RWPE2 (cell line): ENCODE results near the gene ING3.

ENCODE experiments used
- ATAC-seq: fragments of 200-7000 bp; cut with Tn5 transposase; 3 replicates; pipeline ENCODE4 v1.9.1; 2021; ENCODE audit warnings: low read depth
- DNase-seq: peaks from one replicate; pipeline ENCODE4 v3.0.0-alpha.2; 2020; ENCODE audit warnings: low spot score
- H3K27ac ChIP-seq: fragments of 450-650 bp; 2 replicates; pipeline ENCODE4 v1.5.1; 2017; ENCODE audit warnings: mild to moderate bottlenecking; ENCODE audit not compliant: poor library complexity, severe bottlenecking
- H3K27me3 ChIP-seq: fragments of 250-450 bp; sonication (Bioruptor Pico); 2 replicates; pipeline ENCODE4 v1.5.1; 2021; ENCODE audit warnings: mild to moderate bottlenecking, moderate library complexity; ENCODE audit not compliant: insufficient read depth, poor library complexity, severe bottlenecking
- H3K36me3 ChIP-seq: fragments of 250-450 bp; sonication (Bioruptor Pico); 2 replicates; pipeline ENCODE4 v1.5.1; 2020; ENCODE audit warnings: low read depth, mild to moderate bottlenecking, moderate library complexity
- H3K4me1 ChIP-seq: fragments of 250-450 bp; sonication (Bioruptor Pico); 2 replicates; pipeline ENCODE4 v1.5.1; 2021; ENCODE audit warnings: mild to moderate bottlenecking, moderate library complexity; ENCODE audit not compliant: insufficient read depth, poor library complexity, severe bottlenecking
- H3K4me3 ChIP-seq: fragments of 250-450 bp; sonication (Bioruptor Pico); 2 replicates; pipeline ENCODE4 v1.5.1; 2021; ENCODE audit warnings: mild to moderate bottlenecking, moderate library complexity; ENCODE audit not compliant: severe bottlenecking
- H3K9me3 ChIP-seq: fragments of 250-450 bp; sonication (Bioruptor Pico); 2 replicates; pipeline ENCODE4 v1.5.1; 2021; ENCODE audit warnings: mild to moderate bottlenecking, moderate library complexity; ENCODE audit not compliant: severe bottlenecking
- TF ChIP-seq, protein P1 (sequence below): fragments of 450-650 bp; IDR thresholded peaks from one replicate; pipeline ENCODE4 v1.5.1; 2017; ENCODE audit warnings: mild to moderate bottlenecking, moderate library complexity; ENCODE audit not compliant: poor library complexity, severe bottlenecking

Gene ING3

DNA sequence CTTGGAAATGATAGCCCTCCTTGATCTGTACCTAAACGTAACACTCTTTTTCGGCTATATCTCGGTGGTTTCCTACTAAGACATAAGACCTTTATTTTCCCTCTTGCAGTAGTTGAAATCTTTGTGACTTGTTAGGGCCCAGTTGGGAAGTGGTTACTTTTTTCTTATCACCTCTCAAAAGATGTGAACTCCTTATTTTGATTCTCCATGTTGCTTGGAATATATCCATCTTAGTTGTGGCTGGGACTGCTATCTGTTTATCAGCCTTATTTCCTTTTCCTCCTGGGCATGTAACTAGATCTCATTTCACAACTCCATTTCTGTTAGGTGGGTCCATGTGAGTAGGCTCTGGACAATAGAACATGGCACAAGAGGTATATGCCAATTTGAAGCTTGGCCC lies 33.8 kb downstream of the ING3 start:
- TF ChIP-seq, protein P1, sequence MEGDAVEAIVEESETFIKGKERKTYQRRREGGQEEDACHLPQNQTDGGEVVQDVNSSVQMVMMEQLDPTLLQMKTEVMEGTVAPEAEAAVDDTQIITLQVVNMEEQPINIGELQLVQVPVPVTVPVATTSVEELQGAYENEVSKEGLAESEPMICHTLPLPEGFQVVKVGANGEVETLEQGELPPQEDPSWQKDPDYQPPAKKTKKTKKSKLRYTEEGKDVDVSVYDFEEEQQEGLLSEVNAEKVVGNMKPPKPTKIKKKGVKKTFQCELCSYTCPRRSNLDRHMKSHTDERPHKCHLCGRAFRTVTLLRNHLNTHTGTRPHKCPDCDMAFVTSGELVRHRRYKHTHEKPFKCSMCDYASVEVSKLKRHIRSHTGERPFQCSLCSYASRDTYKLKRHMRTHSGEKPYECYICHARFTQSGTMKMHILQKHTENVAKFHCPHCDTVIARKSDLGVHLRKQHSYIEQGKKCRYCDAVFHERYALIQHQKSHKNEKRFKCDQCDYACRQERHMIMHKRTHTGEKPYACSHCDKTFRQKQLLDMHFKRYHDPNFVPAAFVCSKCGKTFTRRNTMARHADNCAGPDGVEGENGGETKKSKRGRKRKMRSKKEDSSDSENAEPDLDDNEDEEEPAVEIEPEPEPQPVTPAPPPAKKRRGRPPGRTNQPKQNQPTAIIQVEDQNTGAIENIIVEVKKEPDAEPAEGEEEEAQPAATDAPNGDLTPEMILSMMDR: no peak
- no peak for DNase-seq

DNA sequence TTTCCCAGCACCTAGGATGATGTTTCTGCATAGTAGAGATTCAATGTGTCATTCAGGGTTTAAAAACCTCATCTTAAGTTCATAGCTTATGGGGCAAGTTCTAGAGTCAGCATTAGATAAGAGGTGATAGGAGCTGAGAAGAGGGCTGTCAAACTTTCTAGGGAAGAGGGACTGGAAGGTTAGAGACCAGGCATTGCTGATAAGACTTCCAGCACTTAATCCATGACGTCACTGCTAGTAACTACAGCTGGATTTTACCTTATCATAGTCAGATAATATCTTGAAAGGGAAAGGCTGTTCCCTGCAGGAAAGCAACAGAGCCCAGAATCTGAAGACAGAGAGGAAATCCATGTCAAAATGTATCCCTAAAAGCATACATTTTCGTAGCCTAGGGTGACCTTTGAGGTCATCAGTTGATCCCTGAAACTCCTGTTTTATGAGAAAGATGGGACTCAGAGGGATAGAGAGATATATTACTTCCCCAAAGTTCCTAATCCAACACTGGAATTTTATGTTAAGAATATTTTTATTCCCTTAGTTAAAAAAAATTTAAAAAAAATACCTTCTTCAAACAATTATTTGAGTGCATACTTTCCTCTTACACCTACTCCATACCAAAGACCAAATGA lies 34.7 kb downstream of the ING3 start:
- TF ChIP-seq, protein P1: no peak
- Histone ChIP-seq H3K27me3 (no peaks in the 10 kb centered on the region), H3K9me3 (no peaks in the 10 kb centered on the region), H3K27ac (no peak overlapping the region), H3K4me1 (peaks cover 8% of the 10 kb centered on the region), H3K36me3 (no peaks in the 10 kb centered on the region), H3K4me3 (no peak overlapping the region)
- no peak for DNase-seq
- ATAC-seq: no peak

More for the DNA sequence above, 33.8 kb downstream of the ING3 start:
- Histone ChIP-seq H3K27ac (no peak overlapping the region), H3K4me3 (no peak overlapping the region), H3K4me1 (peaks cover 8% of the 10 kb centered on the region), H3K9me3 (no peaks in the 10 kb centered on the region), H3K36me3 (no peaks in the 10 kb centered on the region), H3K27me3 (no peaks in the 10 kb centered on the region)
- ATAC-seq: no peak

DNA sequence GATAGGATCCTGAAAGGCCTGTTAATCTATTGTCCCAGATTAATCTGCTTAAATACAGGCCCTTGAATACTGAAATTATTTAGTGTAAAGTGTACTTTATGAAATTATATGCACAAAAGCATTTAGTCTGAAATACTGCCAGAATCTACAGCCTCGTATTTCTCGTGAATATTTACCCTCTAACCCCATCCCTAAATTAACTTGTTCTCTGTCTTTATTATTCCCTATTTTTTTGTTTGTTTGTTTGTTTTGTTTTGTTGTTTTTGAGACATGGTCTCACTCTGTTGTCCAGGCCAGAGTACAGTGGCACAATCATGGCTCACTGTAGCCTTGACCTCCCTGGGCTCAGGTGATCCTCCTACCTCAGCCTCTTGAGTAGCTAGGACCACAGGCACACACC lies 35.3 kb downstream of the ING3 start:
- no peak for ATAC-seq
- Histone ChIP-seq H3K4me1 (peaks cover 8% of the 10 kb centered on the region), H3K4me3 (no peak overlapping the region), H3K27me3 (no peaks in the 10 kb centered on the region), H3K36me3 (no peaks in the 10 kb centered on the region), H3K9me3 (no peaks in the 10 kb centered on the region), H3K27ac (no peak overlapping the region)
- DNase-seq: no peak
- TF ChIP-seq, protein P1: no peak

DNA sequence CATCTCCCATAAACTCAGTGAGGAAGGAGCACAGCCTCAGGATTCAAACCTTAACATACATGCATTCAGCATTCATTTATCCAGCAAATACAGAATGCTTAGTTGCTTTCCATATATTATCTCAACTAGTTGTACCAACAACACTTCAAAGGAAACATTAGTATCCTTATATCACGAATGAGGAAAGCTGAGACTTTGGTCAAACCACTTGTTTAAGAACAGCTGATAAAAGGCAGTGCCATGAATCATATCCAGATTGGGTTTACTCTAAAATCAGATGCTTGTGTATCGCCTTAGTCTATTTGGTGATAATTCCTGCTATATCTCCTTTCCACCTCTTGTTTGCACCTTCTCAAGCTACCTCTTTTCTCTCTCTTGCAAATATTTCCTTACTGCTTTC lies 36.1 kb downstream of the ING3 start:
- Histone ChIP-seq H3K4me3 (no peak overlapping the region), H3K27ac (no peak overlapping the region), H3K36me3 (no peaks in the 10 kb centered on the region), H3K4me1 (peaks cover 14% of the 10 kb centered on the region), H3K9me3 (no peaks in the 10 kb centered on the region), H3K27me3 (no peaks in the 10 kb centered on the region)
- TF ChIP-seq, protein P1: no peak
- ATAC-seq (no peak), DNase-seq (no peak)

DNA sequence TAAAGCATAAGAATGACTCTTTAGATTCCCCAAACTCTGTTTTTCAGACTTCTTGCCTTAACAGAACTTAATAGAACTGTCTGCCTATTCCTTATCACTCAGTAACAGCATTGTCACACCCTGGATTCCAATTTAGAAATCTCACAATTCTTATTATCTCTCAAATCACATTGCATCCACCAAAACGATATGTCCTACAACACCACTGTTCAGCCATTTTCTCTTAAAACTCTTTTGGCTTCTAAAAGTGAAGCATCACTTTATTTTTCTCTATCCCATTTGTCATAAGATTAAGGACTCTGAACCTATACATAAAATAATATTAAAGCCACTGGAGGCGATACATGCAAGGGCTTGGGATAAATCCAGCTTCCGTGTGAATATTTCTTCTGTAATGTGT lies 36.7 kb downstream of the ING3 start:
- TF ChIP-seq, protein P1: no peak
- DNase-seq (no peak), ATAC-seq (no peak)
- Histone ChIP-seq H3K27ac (no peak overlapping the region), H3K27me3 (no peaks in the 10 kb centered on the region), H3K36me3 (no peaks in the 10 kb centered on the region), H3K9me3 (no peaks in the 10 kb centered on the region), H3K4me3 (no peak overlapping the region), H3K4me1 (peaks cover 15% of the 10 kb centered on the region)
